ENCODE data around the gene KPNB1. TPM values are rescaled to one million over a fixed set of nuclear protein-coding genes. Genes with fewer than 3 reads are reported as not detected.

Gene KPNB1
- total RNA-seq, 1 donor, result 443 TPM

DNA sequence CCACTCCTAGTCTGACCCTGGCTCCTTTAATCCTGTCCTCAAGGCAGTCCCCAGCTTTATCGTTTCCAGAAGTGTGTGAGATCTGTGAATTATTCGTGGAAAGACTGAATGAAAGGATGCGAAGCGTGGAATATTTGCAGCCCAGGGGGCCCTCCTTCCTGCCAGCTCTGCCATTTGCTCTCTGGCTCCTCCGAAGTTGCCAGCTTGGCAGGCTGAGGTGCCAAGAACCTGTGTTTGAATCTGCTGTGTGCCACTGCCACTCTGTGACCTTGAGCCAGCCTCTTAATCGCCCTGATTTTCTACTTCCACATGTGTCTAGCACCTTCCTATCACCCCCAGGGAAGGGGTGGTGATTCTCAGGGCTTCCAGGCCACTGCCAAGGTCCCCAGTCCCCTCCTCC, 55.0 kb downstream of the KPNB1 start:
- DNase-seq (ENCODE audit: low read depth), result no peak
- no peak overlapping the region for H3K4me3 ChIP-seq (ENCODE audit: low read depth, low read length)
- TF ChIP-seq, protein P1, sequence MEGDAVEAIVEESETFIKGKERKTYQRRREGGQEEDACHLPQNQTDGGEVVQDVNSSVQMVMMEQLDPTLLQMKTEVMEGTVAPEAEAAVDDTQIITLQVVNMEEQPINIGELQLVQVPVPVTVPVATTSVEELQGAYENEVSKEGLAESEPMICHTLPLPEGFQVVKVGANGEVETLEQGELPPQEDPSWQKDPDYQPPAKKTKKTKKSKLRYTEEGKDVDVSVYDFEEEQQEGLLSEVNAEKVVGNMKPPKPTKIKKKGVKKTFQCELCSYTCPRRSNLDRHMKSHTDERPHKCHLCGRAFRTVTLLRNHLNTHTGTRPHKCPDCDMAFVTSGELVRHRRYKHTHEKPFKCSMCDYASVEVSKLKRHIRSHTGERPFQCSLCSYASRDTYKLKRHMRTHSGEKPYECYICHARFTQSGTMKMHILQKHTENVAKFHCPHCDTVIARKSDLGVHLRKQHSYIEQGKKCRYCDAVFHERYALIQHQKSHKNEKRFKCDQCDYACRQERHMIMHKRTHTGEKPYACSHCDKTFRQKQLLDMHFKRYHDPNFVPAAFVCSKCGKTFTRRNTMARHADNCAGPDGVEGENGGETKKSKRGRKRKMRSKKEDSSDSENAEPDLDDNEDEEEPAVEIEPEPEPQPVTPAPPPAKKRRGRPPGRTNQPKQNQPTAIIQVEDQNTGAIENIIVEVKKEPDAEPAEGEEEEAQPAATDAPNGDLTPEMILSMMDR (IDR thresholded peaks at IDR 0.05; ENCODE audit: insufficient read depth, low read depth, low read length), result no peak

DNA sequence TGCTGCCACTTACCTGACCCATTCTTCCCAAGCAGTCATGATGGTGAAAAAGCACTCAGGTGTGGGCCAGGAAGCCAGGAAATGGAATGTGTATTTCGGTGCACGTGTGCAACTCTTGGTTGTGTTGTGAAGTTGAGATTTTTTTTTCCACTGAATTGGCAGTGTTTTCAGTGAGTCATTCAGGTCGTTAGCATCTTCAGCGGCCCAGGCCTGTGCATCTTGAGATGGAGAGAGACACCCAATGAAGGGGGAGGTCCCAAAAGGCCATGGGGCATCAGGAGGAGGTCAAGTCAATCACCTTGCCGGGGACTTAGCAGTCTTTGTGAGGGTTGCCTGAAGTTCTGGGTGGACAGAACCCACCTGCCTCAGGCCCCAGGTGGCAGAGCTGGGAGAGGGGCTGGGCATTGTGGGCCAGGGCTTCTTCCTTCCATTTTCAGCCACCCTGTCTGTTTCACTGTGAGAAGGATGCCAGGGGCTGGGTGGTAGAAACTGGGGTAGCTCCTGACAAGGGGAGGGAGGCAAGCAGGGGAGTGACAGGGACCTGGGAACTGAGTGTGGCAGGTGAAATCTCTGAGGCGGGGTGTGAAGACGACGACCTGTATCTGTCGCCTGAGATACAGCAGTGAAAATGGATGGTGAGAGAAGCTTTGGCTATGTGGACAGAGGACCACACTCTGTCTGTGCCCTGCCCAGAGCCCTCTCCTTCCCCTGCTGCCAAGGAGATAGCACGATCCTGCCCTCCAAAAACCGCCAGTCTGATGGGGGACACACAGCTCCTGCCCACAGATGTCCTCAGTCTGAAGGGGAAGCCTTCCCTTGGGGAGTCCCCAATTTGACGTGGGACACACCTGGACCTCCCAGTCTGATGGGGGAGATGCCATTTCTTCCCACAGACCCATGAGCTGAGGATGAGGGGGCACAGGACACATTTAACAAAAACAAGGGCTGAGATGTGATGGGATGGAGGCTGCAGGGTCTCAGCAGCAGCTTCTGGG, 56.1 kb downstream of the KPNB1 start:
- no peak overlapping the region for H3K4me3 ChIP-seq (ENCODE audit: low read depth, low read length)
- TF ChIP-seq, protein P1 (IDR thresholded peaks at IDR 0.05; ENCODE audit: insufficient read depth, low read depth, low read length), result no peak
- DNase-seq (ENCODE audit: low read depth), result no peak

DNA sequence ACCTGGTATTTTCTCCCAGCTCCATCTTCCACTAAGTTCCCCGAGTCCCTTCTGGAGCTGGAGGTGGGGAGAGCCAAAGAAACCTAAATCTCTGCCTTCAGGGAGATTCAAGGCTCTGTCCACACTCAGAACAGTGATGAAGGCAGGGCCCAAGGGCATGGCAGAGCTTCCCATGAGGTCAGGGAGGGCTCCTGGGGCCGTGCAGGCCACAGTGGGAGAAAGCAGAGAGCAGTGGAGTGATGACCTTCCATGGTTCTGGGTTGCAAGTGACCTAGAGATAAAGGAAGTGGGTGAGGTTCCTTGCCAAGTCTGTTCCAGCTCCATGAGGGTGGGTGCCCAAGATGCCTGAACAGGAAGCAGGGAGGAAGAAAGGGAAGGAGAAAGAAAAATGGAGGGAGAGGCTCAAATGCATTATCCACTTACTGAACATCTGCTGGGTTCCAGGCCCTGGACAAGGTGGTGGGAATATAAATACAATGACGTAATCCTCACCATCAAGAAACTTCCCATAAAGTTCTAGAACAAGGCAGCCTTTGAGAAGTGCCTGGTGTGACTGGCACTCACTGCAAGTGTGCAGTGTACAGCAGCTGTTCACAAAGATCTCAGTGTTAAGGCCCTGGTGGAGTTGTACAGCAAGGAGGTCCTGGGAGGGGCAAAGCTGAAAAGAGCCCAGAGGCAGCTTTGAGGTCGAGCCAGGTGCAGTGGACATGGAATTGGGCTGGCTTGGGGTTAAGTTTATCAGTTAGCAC, 57.5 kb downstream of the KPNB1 start:
- TF ChIP-seq, protein P1 (IDR thresholded peaks at IDR 0.05; ENCODE audit: insufficient read depth, low read depth, low read length), result no peak
- DNase-seq (ENCODE audit: low read depth), result no peak
- no peak overlapping the region for H3K4me3 ChIP-seq (ENCODE audit: low read depth, low read length)

DNA sequence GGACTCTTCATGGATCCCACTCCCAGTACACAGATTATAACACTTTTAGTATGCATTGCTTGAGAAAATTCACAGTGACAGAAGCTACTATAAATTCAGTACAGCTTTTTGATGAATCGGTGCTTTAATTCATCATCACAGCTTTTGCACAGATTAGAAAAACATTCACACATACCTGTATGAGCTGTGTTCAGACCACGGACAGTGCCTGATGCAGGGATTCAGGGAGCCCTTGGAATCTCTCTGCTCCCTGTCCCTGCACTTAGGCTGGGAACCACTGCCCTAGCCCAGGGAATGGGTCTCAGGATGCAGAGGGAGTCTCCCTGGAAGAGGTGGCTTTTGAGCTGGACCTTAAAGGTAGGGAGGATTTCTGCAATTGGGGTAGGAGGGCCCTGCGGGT, 58.2 kb downstream of the KPNB1 start:
- no peak overlapping the region for H3K4me3 ChIP-seq (ENCODE audit: low read depth, low read length)
- TF ChIP-seq, protein P1 (IDR thresholded peaks at IDR 0.05; ENCODE audit: insufficient read depth, low read depth, low read length), result no peak
- no peak for DNase-seq (ENCODE audit: low read depth)

DNA sequence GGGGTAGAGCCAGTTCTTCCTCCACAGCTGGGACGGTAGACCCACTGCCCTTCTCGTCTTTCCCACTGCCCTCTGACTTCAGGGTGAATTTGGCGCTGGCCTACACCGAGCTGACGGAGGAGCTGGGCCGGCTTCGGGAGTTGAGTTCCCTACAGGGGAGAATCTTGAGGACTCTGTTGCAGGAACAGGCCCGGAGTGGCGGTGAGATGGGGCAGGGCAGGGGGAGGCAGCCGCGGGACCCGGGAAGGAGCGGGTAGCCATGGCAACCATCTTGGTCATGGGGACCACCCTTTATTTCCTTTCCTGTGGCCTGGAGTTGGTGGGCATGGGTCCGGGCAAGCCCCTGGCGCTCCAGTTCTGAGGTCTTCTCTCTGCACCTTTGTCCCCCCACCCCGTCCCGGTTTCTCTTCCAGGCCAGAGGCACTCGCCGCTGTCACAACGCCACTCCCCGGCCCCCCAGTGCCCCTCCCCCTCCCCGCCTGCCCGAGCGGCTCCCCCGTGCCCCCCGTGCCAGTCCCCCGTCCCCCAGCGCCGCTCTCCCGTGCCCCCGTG, 58.7 kb downstream of the KPNB1 start:
- no peak overlapping the region for H3K4me3 ChIP-seq (ENCODE audit: low read depth, low read length)

DNA sequence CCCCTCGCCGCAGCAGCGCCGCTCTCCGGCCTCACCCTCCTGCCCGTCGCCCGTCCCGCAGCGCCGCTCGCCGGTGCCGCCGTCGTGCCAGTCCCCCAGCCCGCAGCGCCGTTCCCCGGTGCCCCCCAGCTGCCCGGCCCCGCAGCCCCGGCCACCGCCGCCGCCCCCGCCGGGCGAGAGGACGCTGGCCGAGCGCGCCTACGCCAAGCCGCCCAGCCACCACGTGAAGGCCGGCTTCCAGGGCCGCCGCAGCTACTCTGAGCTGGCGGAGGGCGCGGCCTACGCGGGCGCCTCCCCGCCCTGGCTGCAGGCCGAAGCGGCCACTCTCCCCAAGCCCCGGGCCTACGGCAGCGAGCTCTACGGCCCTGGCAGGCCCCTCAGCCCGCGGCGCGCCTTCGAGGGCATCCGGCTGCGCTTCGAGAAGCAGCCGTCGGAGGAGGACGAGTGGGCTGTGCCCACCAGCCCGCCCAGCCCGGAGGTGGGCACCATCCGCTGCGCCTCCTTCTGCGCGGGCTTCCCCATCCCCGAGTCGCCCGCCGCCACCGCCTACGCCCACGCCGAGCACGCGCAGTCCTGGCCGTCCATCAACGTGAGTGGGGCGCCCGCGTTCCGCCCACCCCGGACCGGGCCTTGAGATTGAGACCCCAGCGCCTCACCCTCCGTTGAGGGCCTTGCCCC, 59.3 kb downstream of the KPNB1 start:
- DNase-seq (ENCODE audit: low read depth), result peak; percentile 25
- H3K4me3 ChIP-seq (ENCODE audit: low read depth, low read length), result no peak overlapping the region
- TF ChIP-seq, protein P1 (IDR thresholded peaks at IDR 0.05; ENCODE audit: insufficient read depth, low read depth, low read length), result no peak

More for the DNA sequence above, 58.7 kb downstream of the KPNB1 start:
- TF ChIP-seq, protein P1 (IDR thresholded peaks at IDR 0.05; ENCODE audit: insufficient read depth, low read depth, low read length), result no peak
- no peak for DNase-seq (ENCODE audit: low read depth)
